Fibroblast of lung (primary cell): ENCODE data around the gene ERV3-1.
A peak's percentile ranks its signal among the peaks of the same experiment; 100 is the strongest.

Experiments used
- EZH2 ChIP-seq: IDR thresholded peaks from 2 replicates; pipeline ENCODE4 v1.5.1; 2012; ENCODE audit warnings: low read length, control low read depth, mild to moderate bottlenecking; ENCODE audit errors: missing control alignments
- TF ChIP-seq, protein P1 (sequence below), 2 donors: IDR thresholded peaks in 1 of 2; conservative IDR thresholded peaks in 1 of 2; 1 replicate in 1 of 2; 2 replicates in 1 of 2; pipeline ENCODE4 v1.5.1; 2011 to 2012; ENCODE audit warnings: low read length in 2 of 2, control low read depth in 1 of 2, inconsistent platforms in 1 of 2, low read depth in 1 of 2, mild to moderate bottlenecking in 1 of 2

DNA sequence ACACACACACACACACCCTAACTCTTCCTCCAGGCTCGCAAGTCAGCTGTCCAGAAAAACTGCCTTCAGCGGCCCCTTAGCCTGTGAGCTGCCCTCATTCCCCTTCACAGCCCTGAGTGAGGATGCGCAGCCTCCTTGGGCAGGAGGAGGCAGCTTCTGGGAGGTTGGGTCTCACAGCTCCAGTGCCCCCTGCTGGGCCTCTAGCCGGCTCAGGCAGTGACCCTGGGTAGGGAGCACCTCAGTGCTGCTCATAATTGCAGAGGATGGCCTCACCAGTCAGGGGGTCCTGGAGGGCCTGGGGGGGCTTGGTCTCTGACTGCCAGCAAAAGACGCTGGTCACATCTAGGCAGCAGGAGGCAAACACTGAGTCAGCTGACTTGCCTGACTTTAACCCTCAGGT is 59.7 kb downstream of the ERV3-1 start:
- TF ChIP-seq EZH2: no peak
- TF ChIP-seq, protein P1, sequence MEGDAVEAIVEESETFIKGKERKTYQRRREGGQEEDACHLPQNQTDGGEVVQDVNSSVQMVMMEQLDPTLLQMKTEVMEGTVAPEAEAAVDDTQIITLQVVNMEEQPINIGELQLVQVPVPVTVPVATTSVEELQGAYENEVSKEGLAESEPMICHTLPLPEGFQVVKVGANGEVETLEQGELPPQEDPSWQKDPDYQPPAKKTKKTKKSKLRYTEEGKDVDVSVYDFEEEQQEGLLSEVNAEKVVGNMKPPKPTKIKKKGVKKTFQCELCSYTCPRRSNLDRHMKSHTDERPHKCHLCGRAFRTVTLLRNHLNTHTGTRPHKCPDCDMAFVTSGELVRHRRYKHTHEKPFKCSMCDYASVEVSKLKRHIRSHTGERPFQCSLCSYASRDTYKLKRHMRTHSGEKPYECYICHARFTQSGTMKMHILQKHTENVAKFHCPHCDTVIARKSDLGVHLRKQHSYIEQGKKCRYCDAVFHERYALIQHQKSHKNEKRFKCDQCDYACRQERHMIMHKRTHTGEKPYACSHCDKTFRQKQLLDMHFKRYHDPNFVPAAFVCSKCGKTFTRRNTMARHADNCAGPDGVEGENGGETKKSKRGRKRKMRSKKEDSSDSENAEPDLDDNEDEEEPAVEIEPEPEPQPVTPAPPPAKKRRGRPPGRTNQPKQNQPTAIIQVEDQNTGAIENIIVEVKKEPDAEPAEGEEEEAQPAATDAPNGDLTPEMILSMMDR (conservative IDR thresholded peaks at IDR 0.05 in 1 of 2, IDR thresholded peaks at IDR 0.05 in 1 of 2; ENCODE audit: low read depth in 1 of 2, low read length in 2 of 2): peak in 1 of 2 donors; percentile 20
